Measurements from ENCODE around the gene TIFAB.
A peak's percentile ranks its signal among the peaks of the same experiment; 100 is the strongest.

Gene TIFAB

DNA sequence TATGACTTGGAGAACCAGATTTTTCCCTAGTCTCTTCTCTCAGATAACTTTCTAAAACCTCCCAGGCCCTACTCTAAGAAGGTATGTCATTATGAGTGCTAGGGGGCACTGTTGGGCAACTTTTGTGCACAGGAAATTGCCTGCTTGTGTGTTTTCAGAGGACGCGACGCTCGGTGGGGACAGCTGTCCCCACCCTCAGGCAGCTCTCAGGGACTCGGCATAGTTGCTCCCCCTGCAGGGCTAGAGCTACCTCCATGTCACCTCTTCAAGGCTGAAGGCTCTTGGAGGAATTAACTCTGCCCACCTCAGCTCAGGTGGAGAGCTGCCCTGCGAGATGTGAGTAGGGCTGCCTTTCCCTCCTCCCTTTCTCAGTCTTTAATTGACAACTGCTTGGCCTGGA, 10.2 kb upstream of the TIFAB start:
- H3K4me3 ChIP-seq (ENCODE audit: low read depth, low read length), result no peak overlapping the region
- TF ChIP-seq, protein P1, sequence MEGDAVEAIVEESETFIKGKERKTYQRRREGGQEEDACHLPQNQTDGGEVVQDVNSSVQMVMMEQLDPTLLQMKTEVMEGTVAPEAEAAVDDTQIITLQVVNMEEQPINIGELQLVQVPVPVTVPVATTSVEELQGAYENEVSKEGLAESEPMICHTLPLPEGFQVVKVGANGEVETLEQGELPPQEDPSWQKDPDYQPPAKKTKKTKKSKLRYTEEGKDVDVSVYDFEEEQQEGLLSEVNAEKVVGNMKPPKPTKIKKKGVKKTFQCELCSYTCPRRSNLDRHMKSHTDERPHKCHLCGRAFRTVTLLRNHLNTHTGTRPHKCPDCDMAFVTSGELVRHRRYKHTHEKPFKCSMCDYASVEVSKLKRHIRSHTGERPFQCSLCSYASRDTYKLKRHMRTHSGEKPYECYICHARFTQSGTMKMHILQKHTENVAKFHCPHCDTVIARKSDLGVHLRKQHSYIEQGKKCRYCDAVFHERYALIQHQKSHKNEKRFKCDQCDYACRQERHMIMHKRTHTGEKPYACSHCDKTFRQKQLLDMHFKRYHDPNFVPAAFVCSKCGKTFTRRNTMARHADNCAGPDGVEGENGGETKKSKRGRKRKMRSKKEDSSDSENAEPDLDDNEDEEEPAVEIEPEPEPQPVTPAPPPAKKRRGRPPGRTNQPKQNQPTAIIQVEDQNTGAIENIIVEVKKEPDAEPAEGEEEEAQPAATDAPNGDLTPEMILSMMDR (IDR thresholded peaks at IDR 0.05; ENCODE audit: low read depth, low read length), result peak; percentile 29

DNA sequence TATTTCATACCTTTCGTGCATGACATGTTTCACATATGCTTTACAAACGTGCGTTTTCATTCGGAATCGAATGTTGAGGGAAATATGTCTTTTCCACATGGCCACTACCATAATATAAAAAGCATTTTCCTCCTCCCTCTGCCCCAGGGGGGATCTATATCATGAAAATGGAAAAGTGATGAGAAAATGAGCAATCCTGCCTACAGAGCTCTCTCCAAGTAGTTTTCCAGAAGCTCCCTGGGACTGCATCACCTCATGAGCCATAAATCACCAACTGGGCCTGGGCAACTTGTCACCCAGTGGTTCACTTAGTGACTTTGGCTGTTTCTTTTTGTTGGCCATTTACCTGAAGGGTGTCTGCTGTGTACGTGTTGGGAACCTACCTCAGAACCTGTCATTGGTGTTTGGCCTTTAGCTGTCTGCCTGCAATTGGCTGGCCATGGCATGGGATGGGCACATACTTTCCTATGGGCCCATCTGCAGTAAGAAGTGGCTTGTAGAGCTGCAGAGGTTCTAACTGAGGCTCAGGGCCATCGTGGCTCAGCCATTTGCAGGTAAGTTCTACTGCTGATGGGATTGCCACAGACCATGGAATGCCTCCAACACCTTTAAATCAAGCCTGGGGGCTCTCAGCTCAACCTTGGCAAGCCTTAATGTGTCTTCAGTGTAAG, 9.5 kb upstream of the TIFAB start:
- TF ChIP-seq, protein P1 (IDR thresholded peaks at IDR 0.05; ENCODE audit: low read depth, low read length), result no peak

DNA sequence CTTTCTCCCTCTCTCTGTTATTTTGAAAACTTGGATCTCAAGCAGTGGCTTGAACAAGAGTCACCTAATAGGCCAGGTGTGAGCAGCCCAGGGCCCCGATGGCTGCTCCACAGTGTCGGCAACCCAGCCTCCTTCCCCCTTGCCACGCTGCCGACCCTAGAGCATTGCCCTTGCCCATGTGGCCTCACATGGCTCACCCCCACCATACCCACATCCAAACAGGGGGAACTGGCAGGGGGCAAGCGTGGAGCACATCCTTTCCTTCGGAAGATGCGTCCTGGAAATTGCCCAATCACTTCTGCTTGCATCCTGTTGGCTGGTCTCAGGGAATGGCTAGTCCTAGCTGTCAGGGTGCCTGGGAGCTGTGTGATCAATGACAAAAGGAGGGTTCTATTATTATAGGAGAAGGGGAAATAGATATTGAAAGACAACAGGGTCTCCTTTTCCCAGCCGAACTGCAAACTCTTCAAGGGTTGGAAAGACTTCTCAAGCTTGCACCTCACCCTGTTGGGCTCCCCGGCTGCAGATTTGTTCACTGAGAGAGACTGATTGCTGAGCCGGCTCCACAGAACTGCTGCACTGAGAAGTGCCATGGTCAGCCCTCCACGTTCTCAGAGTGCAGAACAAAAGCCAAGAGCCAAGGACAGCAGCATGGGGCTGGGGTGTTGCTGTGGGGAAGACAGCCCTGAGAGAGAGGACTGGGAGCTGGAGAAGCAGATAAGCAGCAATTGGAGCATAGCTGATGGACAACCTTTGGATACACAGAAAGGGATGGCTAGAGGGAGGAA, 8.3 kb upstream of the TIFAB start:
- no peak overlapping the region for H3K4me3 ChIP-seq (ENCODE audit: low read depth, low read length)
- TF ChIP-seq, protein P1 (IDR thresholded peaks at IDR 0.05; ENCODE audit: low read depth, low read length), result no peak

More for the DNA sequence above, 9.5 kb upstream of the TIFAB start:
- no peak overlapping the region for H3K4me3 ChIP-seq (ENCODE audit: low read depth, low read length)

DNA sequence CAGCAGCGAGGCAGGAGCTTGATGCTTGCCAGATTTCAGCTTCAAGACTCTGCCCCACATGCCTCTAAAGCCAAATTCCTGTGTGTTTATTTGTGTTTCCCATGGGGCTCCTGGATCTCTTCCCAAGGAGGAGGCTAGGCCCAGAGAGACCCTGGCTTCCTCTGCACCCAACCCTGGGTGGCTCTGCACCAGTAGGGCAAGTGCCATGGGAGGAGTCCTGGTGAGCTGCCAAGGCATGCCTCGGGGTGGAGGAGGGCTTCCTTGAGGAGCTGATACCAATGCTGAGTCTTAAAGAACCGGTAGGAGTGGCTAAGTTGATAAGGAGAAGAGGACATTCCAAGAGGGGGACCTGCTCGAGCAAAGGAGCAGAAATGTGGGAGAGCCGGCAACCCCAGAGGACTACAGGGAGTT, 6.8 kb upstream of the TIFAB start:
- TF ChIP-seq, protein P1 (IDR thresholded peaks at IDR 0.05; ENCODE audit: low read depth, low read length), result no peak
- no peak overlapping the region for H3K4me3 ChIP-seq (ENCODE audit: low read depth, low read length)

DNA sequence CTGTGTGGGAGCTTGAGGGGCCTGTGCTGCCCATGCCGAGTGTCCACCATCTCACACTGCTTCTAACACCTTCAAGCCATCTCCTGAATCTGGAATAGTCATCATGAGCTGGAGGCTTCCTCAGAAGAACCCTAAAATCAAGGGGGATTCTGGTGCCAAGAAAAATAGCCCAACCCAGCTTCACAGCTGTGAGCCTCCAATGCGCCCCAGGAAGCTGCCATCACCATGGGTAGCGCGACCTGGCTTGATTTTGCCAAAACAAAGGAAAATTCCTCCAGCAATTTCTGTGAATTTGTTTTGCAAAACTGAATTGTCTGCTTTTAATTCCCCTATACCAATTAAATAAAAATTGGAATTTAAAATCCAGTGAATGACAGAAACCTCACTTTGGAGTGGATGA, 6.2 kb upstream of the TIFAB start:
- TF ChIP-seq, protein P1 (IDR thresholded peaks at IDR 0.05; ENCODE audit: low read depth, low read length), result no peak
- H3K4me3 ChIP-seq (ENCODE audit: low read depth, low read length), result no peak overlapping the region

DNA sequence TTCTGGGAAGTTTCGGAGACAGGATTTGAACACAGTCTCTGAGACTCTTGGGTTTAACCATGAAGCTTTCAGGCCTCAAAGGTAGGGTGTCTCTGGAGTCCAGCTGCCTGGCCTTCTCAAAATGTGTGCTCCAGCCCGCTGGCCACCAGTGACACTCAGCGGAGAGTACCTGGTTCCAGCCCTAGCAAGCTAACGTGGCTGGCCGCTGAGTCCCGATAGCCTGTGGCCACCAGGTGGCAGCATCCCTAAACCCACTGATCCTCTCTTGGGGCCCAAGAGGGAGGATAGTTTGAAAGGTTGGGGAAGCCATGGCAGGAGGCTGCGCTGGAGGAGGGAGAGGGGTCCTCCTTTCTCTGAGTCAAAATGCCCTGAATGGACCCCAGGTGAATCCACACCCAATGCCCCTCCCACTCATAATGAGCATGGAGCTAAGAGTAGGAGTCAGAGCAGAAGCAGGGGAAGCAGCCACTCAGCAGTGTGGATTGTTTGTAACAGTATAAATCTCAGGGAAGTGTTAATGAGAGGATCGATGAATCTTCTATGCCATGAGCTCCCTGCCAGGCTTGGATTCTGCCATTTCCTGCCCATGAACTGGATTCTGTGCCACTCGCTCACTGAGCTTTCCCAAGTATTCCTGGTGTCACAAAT, 5.4 kb upstream of the TIFAB start:
- H3K4me3 ChIP-seq (ENCODE audit: low read depth, low read length), result no peak overlapping the region
- TF ChIP-seq, protein P1 (IDR thresholded peaks at IDR 0.05; ENCODE audit: low read depth, low read length), result peak; percentile 80
